BE2C (cell line): ENCODE measurements around the gene BICRA.
"Not testable (repeated sequence)": the region's sequence is repeated elsewhere in the genome, so short reads cannot be mapped to it uniquely, and the experiment has no call there.

Experiments used
- DNase-seq: peaks from one replicate; pipeline ENCODE4 v3.0.0-alpha.2; 2020
- H3K27me3 ChIP-seq: fragments of 250-450 bp; sonication (Bioruptor Pico); 2 replicates; pipeline ENCODE4 v1.5.1; 2020; ENCODE audit warnings: mild to moderate bottlenecking
- H3K36me3 ChIP-seq: fragments of 250-450 bp; sonication (Bioruptor Pico); 2 replicates; pipeline ENCODE4 v1.5.1; 2020; ENCODE audit warnings: mild to moderate bottlenecking
- H3K4me1 ChIP-seq: fragments of 250-450 bp; sonication (Bioruptor Pico); 2 replicates; pipeline ENCODE4 v1.5.1; 2020
- H3K4me3 ChIP-seq: 2 replicates; pipeline ENCODE4 v1.5.1; 2011; ENCODE audit warnings: low read depth, low read length
- H3K9me3 ChIP-seq: fragments of 250-450 bp; sonication (Bioruptor Pico); 2 replicates; pipeline ENCODE4 v1.5.1; 2020
- CTCF ChIP-seq: IDR thresholded peaks from 2 replicates; pipeline ENCODE4 v1.5.1; 2012; ENCODE audit warnings: mild to moderate bottlenecking, low read depth, low read length

BICRA gene

DNA sequence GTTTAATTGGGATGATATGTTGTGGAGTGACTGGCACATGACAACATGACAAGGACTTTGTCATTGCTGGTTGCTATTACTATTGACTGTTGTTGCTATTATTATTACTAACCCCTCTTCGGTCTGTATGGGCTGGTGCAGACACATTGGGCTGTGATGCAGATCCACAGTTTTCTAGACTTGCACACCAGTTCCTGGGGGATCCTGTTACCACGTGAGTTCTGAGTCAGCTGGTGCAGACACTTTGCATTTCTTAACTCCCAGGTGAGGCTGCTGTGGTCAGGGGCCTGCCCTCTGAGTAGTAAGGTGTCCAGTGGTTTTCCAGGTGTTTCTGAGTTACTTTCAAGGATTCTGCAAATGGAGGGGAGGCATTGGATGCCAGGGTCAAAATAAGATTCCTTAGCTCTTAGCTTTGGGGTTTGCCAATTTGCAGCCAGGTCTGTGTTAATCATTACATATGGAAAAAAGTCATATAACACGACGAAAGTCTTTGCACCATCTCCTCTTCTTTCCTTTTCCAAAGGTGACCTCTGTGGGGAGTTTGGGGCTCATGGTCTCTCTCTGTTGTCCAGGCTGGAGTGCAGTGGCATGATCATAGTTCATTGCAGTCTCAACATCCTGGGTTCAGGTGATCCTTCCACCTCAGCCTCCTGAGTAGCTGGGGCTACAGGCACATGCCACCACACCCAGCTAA is 19.3 kb downstream of the BICRA start:
- DNase-seq = no peak
- H3K36me3 ChIP-seq = no peaks in the 10 kb centered on the region; the same call in 1 of the 2 replicates
- H3K9me3 ChIP-seq = no peaks in the 10 kb centered on the region
- H3K4me1 ChIP-seq = no peaks in the 10 kb centered on the region
- no peak overlapping the region for H3K4me3 ChIP-seq
- TF ChIP-seq CTCF = no peak
- H3K27me3 ChIP-seq = no peaks in the 10 kb centered on the region

GRCh38 chr19:47630594-47630993 is 21.7 kb downstream of the BICRA start:
- no peak for DNase-seq
- Histone ChIP-seq H3K36me3 (no peaks in the 10 kb centered on the region; the same call in 1 of the 2 replicates), H3K27me3 (no peaks in the 10 kb centered on the region), H3K9me3 (no peaks in the 10 kb centered on the region), H3K4me3 (no peak overlapping the region), H3K4me1 (no peaks in the 10 kb centered on the region)
- TF ChIP-seq CTCF = no peak

DNA sequence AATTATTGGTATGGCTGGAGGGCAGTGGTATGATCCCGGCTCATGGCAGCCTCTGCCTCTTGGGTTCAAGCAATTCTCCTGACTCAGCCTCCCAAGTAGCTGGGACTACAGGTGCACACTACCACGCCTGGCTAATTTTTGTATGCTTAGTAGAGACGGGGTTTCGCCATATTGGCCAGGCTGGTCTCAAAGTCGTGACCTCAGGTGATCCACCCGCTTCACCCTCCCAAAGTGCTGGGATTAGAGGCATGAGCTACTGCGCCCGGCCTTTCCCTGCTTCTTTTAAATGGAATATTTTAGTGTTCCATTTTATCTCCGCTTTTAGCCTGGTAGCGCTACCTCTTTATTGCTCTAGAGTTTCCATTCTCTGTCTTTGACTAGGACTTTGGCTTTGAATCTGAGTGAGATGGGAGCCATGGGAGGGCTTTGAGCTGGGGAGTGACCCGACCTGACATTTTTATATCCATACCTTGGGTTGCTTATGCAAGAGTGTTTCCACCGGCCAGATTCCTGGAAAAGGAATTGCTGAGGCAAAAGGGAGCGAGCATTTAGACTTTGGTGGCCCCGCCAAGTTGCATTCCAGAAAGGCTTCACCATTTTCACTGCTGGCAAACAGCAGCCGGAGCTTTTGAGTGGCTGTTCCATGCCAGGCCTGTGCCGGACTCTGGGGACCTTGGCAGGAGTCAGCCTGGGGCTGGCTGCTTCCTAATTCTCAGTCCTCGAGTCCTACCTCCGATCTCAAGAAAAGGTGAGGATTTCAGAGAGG is 22.9 kb downstream of the BICRA start:
- Histone ChIP-seq H3K27me3 (no peaks in the 10 kb centered on the region), H3K36me3 (no peaks in the 10 kb centered on the region; the same call in 1 of the 2 replicates), H3K4me1 (no peaks in the 10 kb centered on the region), H3K4me3 (no peak overlapping the region), H3K9me3 (no peaks in the 10 kb centered on the region)
- DNase-seq = no peak
- no peak for TF ChIP-seq CTCF

DNA sequence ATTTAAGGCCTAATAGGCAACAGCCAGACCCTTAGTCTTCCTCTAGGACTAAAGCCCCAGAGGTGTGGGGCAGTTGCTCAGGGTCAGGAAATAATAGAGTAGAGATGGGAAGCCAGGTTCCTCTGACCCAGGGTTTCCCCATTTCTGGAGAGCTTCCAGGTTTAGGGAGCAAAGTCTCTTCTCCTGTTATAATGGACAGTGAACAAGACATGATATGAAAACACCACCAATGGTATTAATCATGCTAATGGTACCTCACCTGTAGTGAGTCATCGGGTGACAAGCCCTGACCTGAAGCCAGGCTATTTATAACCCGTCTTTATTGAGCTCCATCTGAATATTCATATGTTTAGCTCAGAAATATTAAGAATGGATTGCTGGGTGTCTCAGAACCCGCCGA is 24.6 kb downstream of the BICRA start:
- H3K4me1 ChIP-seq = no peaks in the 10 kb centered on the region
- no peak overlapping the region for H3K4me3 ChIP-seq
- DNase-seq = no peak
- TF ChIP-seq CTCF = no peak
- no peaks in the 10 kb centered on the region; the same call in 1 of the 2 replicates for H3K9me3 ChIP-seq
- no peaks in the 10 kb centered on the region for H3K27me3 ChIP-seq
- H3K36me3 ChIP-seq = peaks cover 4% of the 10 kb centered on the region

GRCh38 chr19:47633996-47634395 is 25.1 kb downstream of the BICRA start:
- TF ChIP-seq CTCF = no peak
- Histone ChIP-seq H3K4me3 (no peak overlapping the region), H3K27me3 (no peaks in the 10 kb centered on the region), H3K4me1 (no peaks in the 10 kb centered on the region), H3K36me3 (peaks cover 4% of the 10 kb centered on the region), H3K9me3 (no peaks in the 10 kb centered on the region; the same call in 1 of the 2 replicates)
- no peak for DNase-seq

- not testable (repeated sequence) for H3K9me3 ChIP-seq, H3K27me3 ChIP-seq, H3K4me3 ChIP-seq, H3K36me3 ChIP-seq, DNase-seq, H3K4me1 ChIP-seq
Observed at GRCh38 chr19:47635152-47635754, 26.3 kb downstream of the BICRA start.
